Neuronal stem cell (in vitro differentiated cells): ENCODE measurements around the gene ERC2.

Experiments used
- DNase-seq: peaks from one replicate; pipeline ENCODE4 v3.0.0-alpha.2; 2013; ENCODE audit warnings: low spot score
- H2AFZ ChIP-seq: one replicate; pipeline ENCODE4 v1.6.1; 2013; ENCODE audit warnings: mild to moderate bottlenecking, low read length, inconsistent platforms
- H2AK5ac ChIP-seq: 2 replicates; pipeline ENCODE4 v1.6.1; 2013; ENCODE audit warnings: low read depth, mild to moderate bottlenecking, inconsistent platforms, low read length, moderate library complexity, mixed read lengths
- H2BK120ac ChIP-seq: 2 replicates; pipeline ENCODE4 v1.6.1; 2013; ENCODE audit warnings: low read depth, mild to moderate bottlenecking, inconsistent platforms, low read length, moderate library complexity, mixed read lengths
- H2BK12ac ChIP-seq: one replicate; pipeline ENCODE4 v1.6.1; 2013; ENCODE audit warnings: low read length, inconsistent platforms
- H2BK15ac ChIP-seq: 2 replicates; pipeline ENCODE4 v1.6.1; 2013; ENCODE audit warnings: mild to moderate bottlenecking, low read length, inconsistent platforms, mixed read lengths
- H2BK5ac ChIP-seq: one replicate; pipeline ENCODE4 v1.6.1; 2013; ENCODE audit warnings: inconsistent platforms, mild to moderate bottlenecking, low read length, moderate library complexity
- H3K14ac ChIP-seq: one replicate; pipeline ENCODE4 v1.6.1; 2013; ENCODE audit warnings: low read length, inconsistent platforms
- H3K18ac ChIP-seq: 2 replicates; pipeline ENCODE4 v1.6.1; 2013; ENCODE audit warnings: low read length, inconsistent platforms
- H3K23ac ChIP-seq: 2 replicates; pipeline ENCODE4 v1.6.1; 2013; ENCODE audit warnings: low read depth, mild to moderate bottlenecking, mixed read lengths, low read length, inconsistent platforms; ENCODE audit not compliant: poor library complexity
- H3K27ac ChIP-seq: replicated peaks from 3 replicates; pipeline ENCODE4 v1.5.1; 2013; ENCODE audit warnings: low read length, inconsistent platforms
- H3K27me3 ChIP-seq, 3 experiments: 2 replicates each; pipeline ENCODE4 v1.6.1; 2013; ENCODE audit warnings: low read length in 3 of 3, mild to moderate bottlenecking in 2 of 3, inconsistent platforms in 1 of 3, low read depth in 1 of 3, mixed read lengths in 1 of 3, moderate library complexity in 1 of 3; ENCODE audit not compliant: control insufficient read depth in 3 of 3, insufficient read depth in 3 of 3
- H3K36me3 ChIP-seq, 2 donors: replicated peaks in 1 of 2; 2 replicates each; pipeline ENCODE4 v1.6.1; 2013; ENCODE audit warnings: low read length in 2 of 2; ENCODE audit not compliant: control insufficient read depth in 2 of 2, insufficient read depth in 2 of 2
- H3K4ac ChIP-seq: 2 replicates; pipeline ENCODE4 v1.6.1; 2013; ENCODE audit warnings: inconsistent platforms, mild to moderate bottlenecking, low read length, moderate library complexity
- H3K4me1 ChIP-seq, 2 donors: 1 replicate in 1 of 2; 2 replicates in 1 of 2; pipeline ENCODE4 v1.6.1; 2013; ENCODE audit warnings: low read length in 2 of 2, low read depth in 1 of 2; ENCODE audit not compliant: control insufficient read depth in 2 of 2, insufficient read depth in 1 of 2
- H3K4me2 ChIP-seq: one replicate; pipeline ENCODE4 v1.6.1; 2013; ENCODE audit warnings: mild to moderate bottlenecking, low read length, inconsistent platforms; ENCODE audit not compliant: insufficient read depth, poor library complexity, severe bottlenecking
- H3K4me3 ChIP-seq, 2 donors: 2 replicates each; pipeline ENCODE4 v1.5.1; 2013; ENCODE audit warnings: low read length in 2 of 2, mild to moderate bottlenecking in 2 of 2, inconsistent platforms in 1 of 2, moderate library complexity in 1 of 2
- H3K79me1 ChIP-seq: one replicate; pipeline ENCODE4 v1.6.1; 2013; ENCODE audit warnings: low read depth, mild to moderate bottlenecking, inconsistent platforms, low read length, moderate library complexity
- H3K9ac ChIP-seq: one replicate; pipeline ENCODE4 v1.6.1; 2013; ENCODE audit warnings: mild to moderate bottlenecking, low read depth, low read length, inconsistent platforms; ENCODE audit not compliant: poor library complexity
- H3K9me3 ChIP-seq, 2 donors: replicated peaks in 1 of 2; 2 replicates each; pipeline versions ENCODE3 to v1.6.1; 2013; ENCODE audit warnings: low read length in 2 of 2, mild to moderate bottlenecking in 2 of 2, inconsistent platforms in 1 of 2, low read depth in 1 of 2, mixed read lengths in 1 of 2, moderate library complexity in 1 of 2; ENCODE audit not compliant: control insufficient read depth in 2 of 2, insufficient read depth in 1 of 2
- H4K8ac ChIP-seq: one replicate; pipeline ENCODE4 v1.6.1; 2013; ENCODE audit warnings: low read depth, mild to moderate bottlenecking, inconsistent platforms, low read length, moderate library complexity
- H4K91ac ChIP-seq: one replicate; pipeline ENCODE4 v1.6.1; 2013; ENCODE audit warnings: low read length, low read depth, mild to moderate bottlenecking, inconsistent platforms; ENCODE audit not compliant: poor library complexity
- WGBS, 2 donors: extraction: QIAGEN DNeasy Blood & Tissue Kit; methylation state at CpG; one replicate each; pipeline ENCODE4 v1.1.7; 2013; ENCODE audit warnings: missing lambda C conversion rate in 2 of 2, mixed read lengths in 1 of 2; ENCODE audit not compliant: insufficient read length in 2 of 2, insufficient replicate concordance in 1 of 2; ENCODE audit errors: extremely low coverage in 2 of 2; 5-methylcytosine and 5-hydroxymethylcytosine counted together

The ERC2 gene

GRCh38 chr3:55537129-55537528 lies 931.1 kb downstream of the ERC2 start:
- peak overlapping the region; percentile 3 for H2AFZ ChIP-seq
- no peak overlapping the region for H3K27ac ChIP-seq
- H3K79me1 ChIP-seq, result no peaks in the 10 kb centered on the region
- H3K23ac ChIP-seq, result no peak overlapping the region
- H4K91ac ChIP-seq, result no peak overlapping the region
- no peaks in the 10 kb centered on the region for H3K27me3 ChIP-seq
- H2AK5ac ChIP-seq, result no peak overlapping the region
- no peak overlapping the region for H4K8ac ChIP-seq
- H3K4ac ChIP-seq, result no peak overlapping the region
- H3K9ac ChIP-seq, result no peak overlapping the region
- H3K4me1 ChIP-seq, result peaks cover 8 to 42% of the 10 kb centered on the region in 2 donors
- no peak overlapping the region for H2BK120ac ChIP-seq
- DNase-seq, result no peak
- H2BK5ac ChIP-seq, result no peak overlapping the region
- no peak overlapping the region for H3K14ac ChIP-seq
- no peak overlapping the region for H3K4me2 ChIP-seq
- no peaks in the 10 kb centered on the region for H3K9me3 ChIP-seq
- no peaks in the 10 kb centered on the region for H3K36me3 ChIP-seq
- H2BK15ac ChIP-seq, result no peak overlapping the region
- no peak overlapping the region for H3K4me3 ChIP-seq
- no peak overlapping the region for H2BK12ac ChIP-seq
- no peak overlapping the region for H3K18ac ChIP-seq
- no CpG with 5 or more reads among the region's 7 CpGs for WGBS, 2 donors

- H3K4ac ChIP-seq, result no peak overlapping the region
- no peak overlapping the region for H3K27ac ChIP-seq
- WGBS, 2 donors, result no CpG with 5 or more reads among the region's 2 CpGs
- H2BK120ac ChIP-seq, result no peak overlapping the region
- no peak overlapping the region for H2BK5ac ChIP-seq
- H3K9me3 ChIP-seq, result no peaks in the 10 kb centered on the region
- H3K9ac ChIP-seq, result no peak overlapping the region
- no peaks in the 10 kb centered on the region for H3K36me3 ChIP-seq
- H3K4me1 ChIP-seq, result peaks cover 7 to 44% of the 10 kb centered on the region in 2 donors
- peak overlapping the region; percentile 49 for H4K91ac ChIP-seq
- no peak overlapping the region for H2BK12ac ChIP-seq
- no peak overlapping the region for H2BK15ac ChIP-seq
- no peak overlapping the region for H3K4me2 ChIP-seq
- H3K18ac ChIP-seq, result no peak overlapping the region
- H2AFZ ChIP-seq, result no peak overlapping the region
- no peak for DNase-seq
- no peak overlapping the region for H2AK5ac ChIP-seq
- no peak overlapping the region for H3K23ac ChIP-seq
- no peaks in the 10 kb centered on the region for H3K27me3 ChIP-seq
- H3K14ac ChIP-seq, result no peak overlapping the region
- no peak overlapping the region for H3K4me3 ChIP-seq
- no peak overlapping the region for H4K8ac ChIP-seq
- H3K79me1 ChIP-seq, result no peaks in the 10 kb centered on the region
Observed at GRCh38 chr3:55534876-55535275, 933.4 kb downstream of the ERC2 start.

DNA sequence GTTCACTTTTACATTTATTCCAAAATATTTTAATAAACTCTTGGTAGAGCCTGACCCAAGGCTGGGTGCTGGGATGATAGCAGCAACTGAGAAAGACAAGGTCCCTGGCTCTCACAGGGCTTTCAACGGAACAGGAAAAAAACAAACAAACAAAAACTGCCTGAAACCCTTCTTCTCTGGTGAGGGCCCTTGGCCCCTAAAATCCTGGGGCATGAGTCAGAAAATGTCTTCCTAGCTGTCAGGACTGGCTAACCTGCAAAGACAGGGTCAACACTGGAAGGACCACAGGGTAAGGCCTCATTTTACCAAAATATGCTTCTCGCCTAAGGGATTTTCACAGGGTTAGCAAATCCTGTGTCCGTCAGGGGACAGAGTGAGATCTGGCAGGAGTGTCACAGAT lies 935.5 kb downstream of the ERC2 start:
- Histone ChIP-seq H2BK12ac (no peak overlapping the region), H4K91ac (no peak overlapping the region), H3K14ac (no peak overlapping the region), H2BK120ac (no peak overlapping the region), H2BK5ac (no peak overlapping the region), H3K4me2 (no peak overlapping the region), H2AFZ (no peak overlapping the region), H3K23ac (peak overlapping the region; percentile 21), H2AK5ac (no peak overlapping the region), H3K36me3 (no peaks in the 10 kb centered on the region), H3K4ac (no peak overlapping the region), H3K27me3 (no peaks in the 10 kb centered on the region), H3K18ac (no peak overlapping the region), H2BK15ac (no peak overlapping the region), H3K9me3 (no peaks in the 10 kb centered on the region), H3K79me1 (no peaks in the 10 kb centered on the region), H3K4me1 (peaks cover 3 to 34% of the 10 kb centered on the region in 2 donors), H3K9ac (no peak overlapping the region), H3K27ac (no peak overlapping the region), H4K8ac (no peak overlapping the region), H3K4me3 (no peak overlapping the region)
- no peak for DNase-seq
- WGBS, 2 donors, result no CpG with 5 or more reads among the region's 3 CpGs

DNA sequence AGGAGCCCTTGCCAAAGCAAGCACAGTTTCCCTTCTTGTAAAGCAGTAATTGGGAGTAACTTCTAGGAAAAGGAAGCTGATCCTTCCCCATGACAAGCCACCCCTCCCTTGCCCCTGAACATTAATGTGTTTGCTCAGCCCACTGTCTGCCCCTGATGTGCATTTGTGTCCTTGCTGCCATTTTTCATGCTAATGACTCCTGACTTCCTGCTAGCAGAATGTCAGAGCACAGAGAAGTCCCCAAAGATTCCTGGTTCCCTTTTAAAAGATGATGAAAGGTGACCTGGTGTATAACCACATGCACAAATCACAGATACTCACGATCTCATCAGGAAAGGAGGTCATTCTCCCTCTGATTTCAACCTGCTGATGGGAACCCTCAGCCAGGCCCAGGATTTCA lies 936.9 kb downstream of the ERC2 start:
- peak overlapping the region; percentile 79 for H2AFZ ChIP-seq
- no peak overlapping the region for H2BK5ac ChIP-seq
- H3K4me1 ChIP-seq, result peaks cover 0 to 19% of the 10 kb centered on the region in 2 donors
- no peak overlapping the region for H4K91ac ChIP-seq
- H3K9ac ChIP-seq, result no peak overlapping the region
- no peak overlapping the region for H2BK120ac ChIP-seq
- H3K18ac ChIP-seq, result no peak overlapping the region
- no peak overlapping the region for H3K4me3 ChIP-seq
- no peaks in the 10 kb centered on the region for H3K27me3 ChIP-seq
- H3K79me1 ChIP-seq, result no peaks in the 10 kb centered on the region
- H3K4ac ChIP-seq, result no peak overlapping the region
- no peak overlapping the region for H3K4me2 ChIP-seq
- H2BK15ac ChIP-seq, result no peak overlapping the region
- H3K27ac ChIP-seq, result no peak overlapping the region
- no peak overlapping the region for H2AK5ac ChIP-seq
- no peaks in the 10 kb centered on the region for H3K36me3 ChIP-seq
- no peak overlapping the region for H4K8ac ChIP-seq
- no peak for DNase-seq
- WGBS, 2 donors, result no CpG with 5 or more reads among the region's 1 CpG
- H3K9me3 ChIP-seq, result no peaks in the 10 kb centered on the region
- H3K14ac ChIP-seq, result no peak overlapping the region
- H2BK12ac ChIP-seq, result no peak overlapping the region
- H3K23ac ChIP-seq, result no peak overlapping the region
